ENCODE data around the gene FBXW5.

FBXW5 gene

GRCh38 chr9:136978073-136978864 is 33.7 kb upstream of the FBXW5 start:
- DNase-seq, result peak; percentile 87

GRCh38 chr9:136977649-136978072 is 33.1 kb upstream of the FBXW5 start:
- no peak for DNase-seq

- no peak for DNase-seq
Measured at GRCh38 chr9:136977223-136977622, 32.7 kb upstream of the FBXW5 start, which contains the start of gene PTGDS. TSS of gene PTGDS (plus strand) at chr9:136977504. CDS start at chr9:136977579, 75 bp downstream.

- DNase-seq, result peak; percentile 82
Measured at GRCh38 chr9:136975644-136976043, 31.1 kb upstream of the FBXW5 start.

GRCh38 chr9:136974817-136975535 is 30.4 kb upstream of the FBXW5 start:
- DNase-seq, result no peak

- no peak for DNase-seq
Measured at GRCh38 chr9:136973618-136974617, 29.4 kb upstream of the FBXW5 start.

GRCh38 chr9:136972743-136973142 is 28.2 kb upstream of the FBXW5 start:
- DNase-seq, result no peak

GRCh38 chr9:136972335-136972734 is 27.8 kb upstream of the FBXW5 start:
- DNase-seq, result no peak

- no peak for DNase-seq
Measured at GRCh38 chr9:136971746-136972145, 27.2 kb upstream of the FBXW5 start.

GRCh38 chr9:136970361-136970760 is 25.8 kb upstream of the FBXW5 start:
- DNase-seq, result no peak

- DNase-seq, result no peak
Measured at GRCh38 chr9:136969774-136970173, 25.2 kb upstream of the FBXW5 start.

- no peak for DNase-seq
Measured at GRCh38 chr9:136969150-136969549, 24.6 kb upstream of the FBXW5 start.

GRCh38 chr9:136968333-136969127 is 24.0 kb upstream of the FBXW5 start:
- DNase-seq, result no peak

GRCh38 chr9:136965771-136966484 is 21.4 kb upstream of the FBXW5 start:
- no peak for DNase-seq

GRCh38 chr9:136964833-136965422 is 20.4 kb upstream of the FBXW5 start:
- DNase-seq, result no peak

GRCh38 chr9:136964171-136964689 is 19.7 kb upstream of the FBXW5 start:
- no peak for DNase-seq

- DNase-seq, result no peak
Measured at GRCh38 chr9:136963751-136964150, 19.2 kb upstream of the FBXW5 start.

- DNase-seq, result no peak
Measured at GRCh38 chr9:136963341-136963740, 18.8 kb upstream of the FBXW5 start.

- no peak for DNase-seq
Measured at GRCh38 chr9:136962701-136963248, 18.2 kb upstream of the FBXW5 start.

GRCh38 chr9:136962163-136962562 is 17.6 kb upstream of the FBXW5 start:
- no peak for DNase-seq
